Endothelial cell (in vitro differentiated cells): ENCODE measurements around the gene SIT1. TPM values are rescaled to one million over a fixed set of nuclear protein-coding genes. Genes with fewer than 3 reads are reported as not detected.

ENCODE experiments used
- DNase-seq: peaks from one replicate; pipeline ENCODE4 v3.0.0; 2021; ENCODE audit warnings: low spot score
- H3K27ac Mint-ChIP-seq: one replicate; pipeline ENCODE4 v1.8.0; 2021; ENCODE audit warnings: mixed read lengths, inconsistent platforms; ENCODE audit not compliant: unreplicated experiment
- H3K27me3 Mint-ChIP-seq: one replicate; pipeline ENCODE4 v1.8.0; 2021; ENCODE audit warnings: mild to moderate bottlenecking, moderate library complexity, mixed read lengths, inconsistent platforms; ENCODE audit not compliant: unreplicated experiment
- H3K36me3 Mint-ChIP-seq: one replicate; pipeline ENCODE4 v1.8.0; 2021; ENCODE audit warnings: mild to moderate bottlenecking, low read depth, mixed read lengths, inconsistent platforms; ENCODE audit not compliant: unreplicated experiment
- H3K4me1 Mint-ChIP-seq: one replicate; pipeline ENCODE4 v1.8.0; 2021; ENCODE audit warnings: mild to moderate bottlenecking, mixed read lengths, inconsistent platforms; ENCODE audit not compliant: unreplicated experiment
- H3K4me3 Mint-ChIP-seq: one replicate; pipeline ENCODE4 v1.8.0; 2021; ENCODE audit warnings: mild to moderate bottlenecking, mixed read lengths, inconsistent platforms; ENCODE audit not compliant: unreplicated experiment
- H3K9me3 Mint-ChIP-seq: one replicate; pipeline ENCODE4 v1.8.0; 2021; ENCODE audit warnings: mixed read lengths, inconsistent platforms; ENCODE audit not compliant: unreplicated experiment
- CTCF ChIP-seq: fragments of 200-600 bp; sonication (generic); IDR thresholded peaks from one replicate; pipeline ENCODE4 v1.5.0; 2021; ENCODE audit warnings: antibody characterized with exemption; ENCODE audit not compliant: unreplicated experiment
- total RNA-seq: library from RNA; stranded (reverse); fragmentation: NEBNext Ultra II Directional; extraction: Animal tissue kit (Norgen Biotek cat#: 25700); gene quantifications from one replicate; pipeline ENCODE4 v1.2.1, GENCODE V29; 2021; ENCODE audit not compliant: unreplicated experiment

Gene SIT1
- total RNA-seq, 1 donor from 2014 or later, result not detected

DNA sequence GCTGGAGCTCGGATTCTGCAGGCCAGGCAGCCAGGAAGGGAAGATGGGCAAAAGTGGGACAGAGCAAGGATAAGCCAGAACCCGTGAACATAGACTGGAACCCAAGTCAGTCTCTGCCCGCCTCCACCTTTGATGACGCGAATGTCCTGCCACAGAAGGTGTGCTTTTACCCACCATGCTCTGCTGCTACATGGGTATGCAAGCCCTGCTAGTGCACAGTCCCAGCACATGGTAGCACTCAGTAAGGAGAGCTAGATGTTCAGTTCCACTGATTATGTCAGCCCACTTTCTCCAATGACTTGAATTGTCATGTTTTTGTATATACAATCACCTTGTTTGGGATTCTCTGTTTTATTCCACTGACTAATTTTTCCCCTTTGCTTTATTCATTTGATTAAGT is 21.1 kb downstream of the SIT1 start:
- H3K4me1 Mint-ChIP-seq, result no peaks in the 10 kb centered on the region
- no peaks in the 10 kb centered on the region for H3K9me3 Mint-ChIP-seq
- no peak for DNase-seq
- no peak overlapping the region for H3K27ac Mint-ChIP-seq
- no peak for TF ChIP-seq CTCF
- H3K27me3 Mint-ChIP-seq, result peaks cover 2% of the 10 kb centered on the region
- H3K36me3 Mint-ChIP-seq, result no peaks in the 10 kb centered on the region
- H3K4me3 Mint-ChIP-seq, result no peak overlapping the region

- no peaks in the 10 kb centered on the region for H3K4me1 Mint-ChIP-seq
- no peaks in the 10 kb centered on the region for H3K36me3 Mint-ChIP-seq
- no peak for TF ChIP-seq CTCF
- H3K27me3 Mint-ChIP-seq, result peaks cover 2% of the 10 kb centered on the region
- no peaks in the 10 kb centered on the region for H3K9me3 Mint-ChIP-seq
- H3K4me3 Mint-ChIP-seq, result no peak overlapping the region
- no peak overlapping the region for H3K27ac Mint-ChIP-seq
- no peak for DNase-seq
These were observed 22.2 kb downstream of the SIT1 start for GRCh38 chr9:35628389-35628991.

DNA sequence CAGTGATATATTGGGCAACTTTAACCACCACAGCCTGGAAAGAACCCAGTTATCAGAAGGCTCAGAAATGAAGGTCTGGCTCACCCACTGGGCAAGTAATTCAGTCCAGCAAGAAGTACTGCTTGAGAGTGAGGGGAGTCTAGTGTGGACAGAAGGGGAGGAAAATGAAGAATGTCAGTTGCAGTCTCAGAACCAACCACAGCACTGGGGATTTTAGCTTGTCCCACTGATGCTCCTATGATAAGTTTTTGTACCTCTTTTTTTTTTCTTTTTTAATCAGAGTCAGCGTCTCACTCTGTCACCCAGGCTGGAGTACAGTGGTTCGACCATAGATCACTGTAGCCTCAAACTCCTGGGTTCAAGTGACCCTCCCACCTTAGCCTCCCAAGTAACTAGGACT is 23.2 kb downstream of the SIT1 start:
- Mint-ChIP-seq H3K27me3 (peaks cover 2% of the 10 kb centered on the region), H3K27ac (no peak overlapping the region)
- no peak for TF ChIP-seq CTCF

DNA sequence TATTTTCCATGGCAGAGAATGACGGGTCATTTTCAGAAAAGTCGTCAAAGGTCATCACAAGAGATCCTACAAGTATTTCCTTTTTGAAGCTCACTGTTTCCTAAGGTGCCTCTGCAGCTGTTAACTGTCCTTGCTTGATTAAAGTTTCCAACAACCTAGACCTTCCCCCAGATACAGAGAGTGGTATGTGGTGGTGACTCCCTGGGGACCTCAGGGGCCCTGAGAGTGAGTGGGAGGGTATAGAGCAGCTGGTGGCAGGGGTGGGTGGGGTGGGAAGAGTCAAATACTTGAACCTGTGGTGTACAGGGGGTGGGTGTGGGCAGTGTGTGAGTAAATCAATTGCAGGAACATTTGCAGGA is 31.0 kb downstream of the SIT1 start:
- H3K27me3 Mint-ChIP-seq, result peaks cover 13% of the 10 kb centered on the region
- no peak for DNase-seq
- no peak overlapping the region for H3K4me3 Mint-ChIP-seq
- no peaks in the 10 kb centered on the region for H3K9me3 Mint-ChIP-seq
- peaks cover 15% of the 10 kb centered on the region for H3K4me1 Mint-ChIP-seq
- no peaks in the 10 kb centered on the region for H3K36me3 Mint-ChIP-seq
- no peak overlapping the region for H3K27ac Mint-ChIP-seq
- no peak for TF ChIP-seq CTCF

More for the DNA sequence above, 23.2 kb downstream of the SIT1 start:
- no peak for DNase-seq
- Mint-ChIP-seq H3K4me1 (no peaks in the 10 kb centered on the region), H3K9me3 (no peaks in the 10 kb centered on the region), H3K4me3 (no peak overlapping the region), H3K36me3 (no peaks in the 10 kb centered on the region)

DNA sequence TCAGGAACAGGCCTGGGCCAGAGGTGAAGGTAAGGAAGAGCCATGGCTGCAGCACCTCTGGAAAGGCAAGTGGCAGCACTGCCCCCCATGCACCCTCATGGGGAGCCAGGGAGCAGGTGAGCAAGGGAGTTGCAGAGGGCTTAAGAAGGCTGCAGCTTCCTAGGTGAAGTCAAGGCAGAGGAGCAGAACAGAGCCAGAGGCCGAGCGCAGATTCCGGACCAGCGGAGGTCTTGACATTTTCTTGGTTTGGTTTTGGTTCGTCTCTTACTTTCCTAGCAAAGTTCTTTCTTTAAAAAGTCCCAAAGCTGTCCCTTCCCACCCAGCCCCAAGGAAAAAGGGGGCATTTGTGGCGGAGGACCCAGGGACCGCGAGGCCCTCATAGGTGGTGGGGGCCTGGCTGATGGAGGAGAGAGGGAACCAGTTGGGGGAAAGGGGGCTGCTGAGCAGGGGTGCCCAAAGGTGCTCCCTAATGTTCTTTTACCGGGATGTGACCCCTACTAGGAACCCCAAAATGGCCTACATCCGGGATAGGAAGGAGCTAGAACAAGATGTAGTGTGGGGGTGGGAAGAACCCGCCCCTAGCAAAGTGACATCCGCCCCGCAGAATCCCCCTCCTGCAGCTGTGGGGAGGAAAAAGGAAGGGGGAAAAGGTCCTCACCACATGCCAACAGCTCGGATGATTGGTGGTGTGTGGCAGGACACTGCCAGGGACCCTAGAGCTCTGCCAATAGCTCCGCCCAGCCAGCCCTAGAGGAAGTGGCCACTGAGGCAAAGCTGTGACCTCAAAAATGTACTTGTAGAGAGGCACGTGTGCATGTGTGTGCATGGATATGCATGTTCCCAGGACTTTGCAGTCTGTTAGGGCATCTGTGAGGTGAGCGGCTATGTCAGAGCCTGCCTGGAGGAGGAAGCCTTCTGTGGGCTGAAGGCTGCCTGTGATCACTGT is 31.6 kb downstream of the SIT1 start:
- H3K9me3 Mint-ChIP-seq, result no peaks in the 10 kb centered on the region
- H3K27me3 Mint-ChIP-seq, result peaks cover 15% of the 10 kb centered on the region
- H3K4me1 Mint-ChIP-seq, result peaks cover 15% of the 10 kb centered on the region
- H3K36me3 Mint-ChIP-seq, result no peaks in the 10 kb centered on the region
- no peak overlapping the region for H3K4me3 Mint-ChIP-seq
- no peak overlapping the region for H3K27ac Mint-ChIP-seq
- DNase-seq, result no peak
- no peak for TF ChIP-seq CTCF
